Measurements from ENCODE around the gene SDHC. TPM values are rescaled to one million over a fixed set of nuclear protein-coding genes. Genes with fewer than 3 reads are reported as not detected.
A peak's percentile ranks its signal among the peaks of the same experiment; 100 is the strongest.

The SDHC gene
- total and polyA plus RNA-seq, 2 of the 13 experiments (the other 11 are each of a cell fraction or from before 2014, with no cell fraction given), result 27.1 to 229 TPM

DNA sequence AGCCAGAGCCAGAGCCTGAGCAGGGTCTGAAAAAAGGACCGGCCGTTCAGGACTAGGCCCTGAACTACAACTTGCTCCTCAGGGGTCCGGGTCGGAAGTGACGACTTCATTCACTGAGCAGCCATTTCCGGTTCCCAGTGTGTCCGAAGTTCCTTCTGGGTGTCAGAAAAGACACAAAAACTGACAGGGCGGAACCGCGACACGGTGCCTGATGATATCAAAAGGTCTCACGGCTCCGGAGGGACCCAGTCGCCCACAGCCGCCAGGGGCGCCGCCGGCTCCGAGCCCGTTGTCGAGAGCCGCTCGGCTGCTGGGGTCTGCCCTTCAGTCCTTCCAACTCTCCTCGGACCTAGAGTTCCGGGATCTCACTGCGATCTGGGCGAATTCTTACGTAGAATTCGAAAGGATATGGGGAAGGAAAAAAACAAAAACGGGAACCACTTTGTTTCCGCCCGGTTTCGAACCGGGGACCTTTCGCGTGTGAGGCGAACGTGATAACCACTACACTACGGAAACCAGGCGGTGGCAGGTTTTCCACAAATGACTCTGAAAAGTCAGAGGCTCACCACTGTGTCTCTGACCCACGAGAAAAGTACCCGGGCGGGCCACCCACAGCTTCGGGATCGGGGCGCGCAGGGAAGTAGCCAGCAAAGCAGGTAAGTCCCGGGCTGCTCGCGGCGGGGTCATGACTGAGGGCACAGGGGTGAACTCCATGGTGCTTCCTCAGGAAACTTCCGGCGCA lies 85.2 kb downstream of the SDHC start (continued):
- TF ChIP-seq ZNF142 (CRISPR knock-in tag; IDR thresholded peaks at IDR 0.05) (no peak; the same call in 1 of the 2 replicates), ARID3A (IDR thresholded peaks at IDR 0.05; ENCODE audit: low read depth, low read length) (0 out of 2 replicates have a peak, but pooled peaks have one; percentile 21), ZNF460 (CRISPR knock-in tag; IDR thresholded peaks at IDR 0.05; ENCODE audit: borderline replicate concordance) (no peak; the same call in 1 of the 2 replicates), ZNF350 (CRISPR knock-in tag; IDR thresholded peaks at IDR 0.05; ENCODE audit: borderline replicate concordance, low read depth) (peak; percentile 94), ZNF720 (CRISPR knock-in tag; IDR thresholded peaks at IDR 0.05) (no peak), THAP9 (CRISPR knock-in tag; IDR thresholded peaks at IDR 0.05; ENCODE audit: borderline replicate concordance) (peak; percentile 63; the same call in 1 of the 2 replicates), KDM5B (CRISPR knock-in tag; IDR thresholded peaks at IDR 0.05; ENCODE audit: borderline replicate concordance) (peak; percentile 88; the same call in 1 of the 2 replicates), MZF1 (CRISPR knock-in tag; IDR thresholded peaks at IDR 0.05; ENCODE audit: borderline replicate concordance) (0 out of 2 replicates have a peak, but pooled peaks have one; percentile 3), FOXK1 (CRISPR knock-in tag; IDR thresholded peaks at IDR 0.05; ENCODE audit: borderline replicate concordance, low read depth) (peak; percentile 15; the same call in 1 of the 2 replicates), AGO1 (IDR thresholded peaks at IDR 0.05; ENCODE audit: low read depth, low read length, poor library complexity, severe bottlenecking) (peak; percentile 29), AKAP8 (CRISPR knock-in tag; IDR thresholded peaks at IDR 0.05) (no peak), ZNF275 (CRISPR knock-in tag; IDR thresholded peaks at IDR 0.05; ENCODE audit: borderline replicate concordance) (peak; percentile 76; the same call in 1 of the 2 replicates), TFE3 (CRISPR knock-in tag; IDR thresholded peaks at IDR 0.05) (0 out of 2 replicates have a peak, but pooled peaks have one; percentile 16), HHEX (CRISPR knock-in tag; IDR thresholded peaks at IDR 0.05) (no peak)
